Measurements from ENCODE around the gene POLDIP2.

Gene POLDIP2

GRCh38 chr17:28315846-28316705 lies 41.3 kb downstream of the POLDIP2 start:
- no peak for DNase-seq

- DNase-seq = no peak
Measured at GRCh38 chr17:28313841-28314240, 43.5 kb downstream of the POLDIP2 start.

GRCh38 chr17:28306954-28307401 lies 50.3 kb downstream of the POLDIP2 start:
- no peak for DNase-seq

GRCh38 chr17:28298449-28298848 lies 58.9 kb downstream of the POLDIP2 start:
- no peak for DNase-seq

All from activated CD4-positive, alpha-beta T cell treated with anti-CD3 and anti-CD28 coated beads for 4 hours (primary cell).